Retina (tissue), 1 donor: ENCODE measurements around the gene DGUOK.
A peak's percentile ranks its signal among the peaks of the same experiment; 100 is the strongest.

ENCODE experiments used
- DNase-seq: peaks from one replicate; pipeline ENCODE4 v3.0.0-alpha.2; 2016

DGUOK gene

GRCh38 chr2:74001781-74002504, 75.3 kb downstream of the DGUOK start:
- DNase-seq = no peak

- DNase-seq = peak; percentile 92
These were observed 76.1 kb downstream of the DGUOK start for GRCh38 chr2:74002505-74003421.

- no peak for DNase-seq
These were observed 77.0 kb downstream of the DGUOK start for GRCh38 chr2:74003494-74004211.

- no peak for DNase-seq
These were observed 77.8 kb downstream of the DGUOK start for GRCh38 chr2:74004212-74005182.

- DNase-seq = no peak
These were observed 79.1 kb downstream of the DGUOK start for GRCh38 chr2:74005786-74006185.

- DNase-seq = no peak
These were observed 79.8 kb downstream of the DGUOK start for GRCh38 chr2:74006459-74006858.

- DNase-seq = no peak
These were observed 80.4 kb downstream of the DGUOK start for GRCh38 chr2:74007121-74007520.

- DNase-seq = no peak
These were observed 81.0 kb downstream of the DGUOK start for GRCh38 chr2:74007711-74008110.
